Ovary (tissue), 9 donors: ENCODE measurements around the gene RTF2. TPM values are rescaled to one million over a fixed set of nuclear protein-coding genes. Genes with fewer than 3 reads are reported as not detected.

Source experiments
- DNase-seq, 5 donors: peaks; one replicate each; pipeline ENCODE4 v3.0.0-alpha.2; 2019 to 2020
- H3K27ac ChIP-seq, 2 donors: fragments of 200-600 bp; one replicate each; pipeline versions ENCODE4 v1.5.1 to v1.8.0; 2019 to 2022
- H3K27me3 ChIP-seq: fragments of 200-600 bp; one replicate; pipeline ENCODE4 v1.8.0; 2022
- H3K36me3 ChIP-seq: fragments of 200-600 bp; sonication (generic); one replicate; pipeline ENCODE4 v1.5.1; 2019
- H3K4me1 ChIP-seq: one replicate; pipeline ENCODE4 v1.8.1; 2013; ENCODE audit warnings: mild to moderate bottlenecking, moderate library complexity; ENCODE audit not compliant: insufficient read depth
- H3K4me3 ChIP-seq: fragments of 200-600 bp; sonication (generic); one replicate; pipeline ENCODE4 v1.5.1; 2017
- H3K9me3 ChIP-seq, 2 donors: fragments of 200-600 bp in 1 of 2; sonication (generic) in 1 of 2; one replicate each; pipeline versions ENCODE4 v1.5.1 to v1.8.1; 2013 to 2019; ENCODE audit warnings: mild to moderate bottlenecking in 1 of 2, moderate library complexity in 1 of 2
- EP300 ChIP-seq: sonication (generic); formaldehyde crosslinking; IDR thresholded peaks from one replicate; pipeline ENCODE4 v1.6.1; 2017; ENCODE audit warnings: antibody characterized with exemption
- POLR2A ChIP-seq: fragments of 450-650 bp; IDR thresholded peaks from one replicate; pipeline ENCODE4 v1.6.1; 2017; ENCODE audit warnings: antibody characterized with exemption, mild to moderate bottlenecking, moderate library complexity
- WGBS, 3 donors: extraction: QIAGEN DNeasy Blood & Tissue Kit in 1 of 3; methylation state at CpG; one replicate each; pipeline versions ENCODE4 v1.1.5 to v1.1.7; 2013 to 2017; 5-methylcytosine and 5-hydroxymethylcytosine counted together
- intact Hi-C, 4 donors: fragments of 100-400 bp; cut with DNase I; formaldehyde crosslinking; loops; one replicate each; pipeline versions ENCODE4 v1.11.0 to v1.15.1; 2022 to 2023
- polyA plus RNA-seq, 2 donors: library from polyadenylated mRNA; stranded (reverse); fragments of 200-250 nt in 1 of 2; fragments of 350-450 nt in 1 of 2; fragmentation: Illumina TruSeq in 1 of 2; extraction: RNeasy Lipid Tissue Mini Kit (QIAGEN cat#74804) in 1 of 2; gene quantifications; one replicate each; pipeline ENCODE4 v1.2.3, GENCODE V29; 2013 to 2014
- total RNA-seq, 7 donors: library from RNA; depleted of rRNA in 2 of 7; stranded (reverse); fragments of >200 nt in 2 of 7; fragmentation: NEBNext Ultra II Directional in 3 of 7; extraction: Animal tissue kit (Norgen Biotek cat#: 25700) in 3 of 7; gene quantifications; one replicate each; pipeline versions ENCODE4 v1.1.0 to v1.2.4, GENCODE V29; 2016 to 2023
- TF ChIP-seq, protein P1 (sequence below), 3 donors: fragments of 450-650 bp in 2 of 3; fragments of 200-600 bp in 1 of 3; IDR thresholded peaks; one replicate each; pipeline versions ENCODE4 v1.5.1 to v1.8.0; 2016 to 2022; ENCODE audit warnings: antibody characterized with exemption in 3 of 3, mild to moderate bottlenecking in 1 of 3
- donor health status: DM: no; HTN: no; CAD: no; lungs with moderate emphysema.
- donor health status: DM: no; HTN: no; CAD: no.
- donor health status: Bipolar disorder and iron deficiency.
- donor health status: DM: yes; HTN: yes; CAD: no.
- donor health status: DM: no; HTN: no; CAD: no.
- donor health status: DM: yes; HTN: yes; CAD: no.

Gene RTF2
- total and polyA plus RNA-seq, 9 donors = 32.3 to 128 (median 86.8) TPM

DNA sequence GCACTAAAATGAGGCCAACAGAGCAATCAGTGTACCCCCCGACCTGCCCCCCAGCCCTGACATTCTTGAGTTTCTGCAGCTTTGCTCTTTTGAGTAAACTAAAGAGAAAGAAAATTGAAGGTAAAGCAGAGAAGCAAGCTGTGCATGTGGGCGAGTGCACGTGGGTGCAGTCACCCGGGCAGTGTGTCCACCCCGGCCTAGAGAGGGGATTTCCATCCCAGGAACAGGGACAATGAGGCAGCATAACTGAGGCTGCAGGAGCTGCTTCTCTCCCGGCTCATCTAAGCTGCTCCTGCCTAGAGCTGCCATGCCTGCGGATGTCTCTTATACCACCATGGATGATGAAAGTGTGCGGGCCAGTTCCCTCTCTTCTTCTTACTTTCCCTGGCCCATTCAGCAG, 39.5 kb upstream of the RTF2 start:
- no peak for TF ChIP-seq EP300
- TF ChIP-seq, protein P1, sequence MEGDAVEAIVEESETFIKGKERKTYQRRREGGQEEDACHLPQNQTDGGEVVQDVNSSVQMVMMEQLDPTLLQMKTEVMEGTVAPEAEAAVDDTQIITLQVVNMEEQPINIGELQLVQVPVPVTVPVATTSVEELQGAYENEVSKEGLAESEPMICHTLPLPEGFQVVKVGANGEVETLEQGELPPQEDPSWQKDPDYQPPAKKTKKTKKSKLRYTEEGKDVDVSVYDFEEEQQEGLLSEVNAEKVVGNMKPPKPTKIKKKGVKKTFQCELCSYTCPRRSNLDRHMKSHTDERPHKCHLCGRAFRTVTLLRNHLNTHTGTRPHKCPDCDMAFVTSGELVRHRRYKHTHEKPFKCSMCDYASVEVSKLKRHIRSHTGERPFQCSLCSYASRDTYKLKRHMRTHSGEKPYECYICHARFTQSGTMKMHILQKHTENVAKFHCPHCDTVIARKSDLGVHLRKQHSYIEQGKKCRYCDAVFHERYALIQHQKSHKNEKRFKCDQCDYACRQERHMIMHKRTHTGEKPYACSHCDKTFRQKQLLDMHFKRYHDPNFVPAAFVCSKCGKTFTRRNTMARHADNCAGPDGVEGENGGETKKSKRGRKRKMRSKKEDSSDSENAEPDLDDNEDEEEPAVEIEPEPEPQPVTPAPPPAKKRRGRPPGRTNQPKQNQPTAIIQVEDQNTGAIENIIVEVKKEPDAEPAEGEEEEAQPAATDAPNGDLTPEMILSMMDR (IDR thresholded peaks at IDR 0.05) = no peak
- TF ChIP-seq POLR2A = no peak
- Histone ChIP-seq H3K4me1 (no peaks in the 10 kb centered on the region), H3K4me3 (no peak overlapping the region), H3K36me3 (no peaks in the 10 kb centered on the region), H3K27me3 (no peaks in the 10 kb centered on the region), H3K9me3 (no peaks in the 10 kb centered on the region), H3K27ac (no peak overlapping the region)
- intact Hi-C loops = no loop called here
- WGBS, 3 donors = 75 to 87% (median 81%) methylated on average over 8 of the region's 8 CpGs
- DNase-seq = no peak

DNA sequence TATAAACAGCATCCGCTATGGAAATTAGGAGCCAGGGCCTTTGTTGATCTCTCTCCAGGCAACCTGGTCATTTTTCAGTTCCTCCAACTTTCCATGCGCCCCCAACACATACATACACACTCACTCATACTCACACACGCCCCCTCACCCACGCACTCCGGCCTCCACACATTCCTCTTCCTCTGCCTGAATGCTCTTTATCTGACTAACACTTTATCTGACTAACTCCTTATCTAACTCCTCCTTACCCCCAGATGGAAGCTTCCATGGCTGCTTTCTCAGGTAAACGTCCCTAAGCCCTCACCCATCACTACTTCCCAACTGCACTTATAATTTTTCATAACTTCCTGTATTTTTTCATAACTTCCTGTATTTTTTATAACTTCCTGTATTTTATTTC, 38.9 kb upstream of the RTF2 start:
- H3K27me3 ChIP-seq = no peaks in the 10 kb centered on the region
- TF ChIP-seq EP300 (no peak), POLR2A (no peak)
- TF ChIP-seq, protein P1 (IDR thresholded peaks at IDR 0.05) = no peak
- DNase-seq = no peak
- no peaks in the 10 kb centered on the region for H3K36me3 ChIP-seq
- 54 to 71% (median 62%) methylated on average over 6 of the region's 6 CpGs for WGBS, 3 donors
- no peaks in the 10 kb centered on the region for H3K4me1 ChIP-seq
- no peak overlapping the region for H3K27ac ChIP-seq
- intact Hi-C loops = no loop called here
- H3K9me3 ChIP-seq = no peaks in the 10 kb centered on the region
- H3K4me3 ChIP-seq = no peak overlapping the region

DNA sequence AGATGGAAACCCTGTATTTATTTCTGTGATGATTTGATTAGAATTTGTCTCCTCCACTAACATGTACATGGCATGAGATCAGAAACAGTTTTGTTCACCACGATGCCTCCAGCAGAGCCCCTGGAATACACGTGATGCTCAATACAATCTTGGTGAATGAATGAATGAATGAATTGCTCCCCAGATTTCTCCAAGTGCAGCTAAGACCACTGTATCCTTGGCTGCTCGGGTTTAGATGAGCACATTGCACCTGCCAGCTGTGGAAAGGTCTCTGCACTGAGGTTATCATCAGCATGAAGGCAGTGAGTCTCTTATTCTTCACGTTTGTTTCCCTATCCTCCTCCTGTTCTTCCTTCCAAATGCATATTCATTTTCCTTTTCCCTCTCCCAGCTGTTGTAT, 38.5 kb upstream of the RTF2 start:
- H3K4me1 ChIP-seq = no peaks in the 10 kb centered on the region
- TF ChIP-seq, protein P1 (IDR thresholded peaks at IDR 0.05) = no peak
- TF ChIP-seq POLR2A = no peak
- no peak for TF ChIP-seq EP300
- 53 to 55% (median 54%) methylated on average over 4 of the region's 4 CpGs for WGBS, 3 donors
- no peaks in the 10 kb centered on the region for H3K9me3 ChIP-seq
- intact Hi-C loops = no loop called here
- DNase-seq = no peak
- no peak overlapping the region for H3K4me3 ChIP-seq
- no peaks in the 10 kb centered on the region for H3K27me3 ChIP-seq
- H3K27ac ChIP-seq = no peak overlapping the region
- no peaks in the 10 kb centered on the region for H3K36me3 ChIP-seq

DNA sequence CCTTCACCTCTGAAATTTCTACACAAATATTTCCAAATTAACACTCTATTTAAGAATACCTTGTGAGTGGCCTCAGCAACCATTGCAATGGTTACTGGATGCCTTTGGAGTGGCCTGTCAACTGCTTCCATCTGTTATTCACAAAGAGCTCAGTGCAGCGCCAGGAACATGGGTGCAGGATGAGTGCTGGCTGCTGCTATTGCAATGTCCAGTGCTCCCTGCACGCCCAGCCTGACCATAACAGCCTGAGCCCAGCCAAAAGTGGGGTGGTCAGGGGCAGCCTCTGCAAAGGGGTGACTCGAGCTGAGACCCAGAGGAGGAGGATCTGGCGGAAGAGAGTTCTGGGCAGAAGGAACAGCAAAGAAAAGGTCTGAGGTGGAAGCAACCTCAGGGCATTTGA, 38.0 kb upstream of the RTF2 start:
- Histone ChIP-seq H3K27me3 (no peaks in the 10 kb centered on the region), H3K9me3 (no peaks in the 10 kb centered on the region), H3K27ac (no peak overlapping the region), H3K4me1 (no peaks in the 10 kb centered on the region), H3K4me3 (no peak overlapping the region), H3K36me3 (no peaks in the 10 kb centered on the region)
- WGBS, 3 donors = 76 to 85% (median 81%) methylated on average over 4 of the region's 4 CpGs
- intact Hi-C loops = no loop called here
- no peak for DNase-seq
- TF ChIP-seq POLR2A (no peak), EP300 (no peak)
- TF ChIP-seq, protein P1 (IDR thresholded peaks at IDR 0.05) = no peak

DNA sequence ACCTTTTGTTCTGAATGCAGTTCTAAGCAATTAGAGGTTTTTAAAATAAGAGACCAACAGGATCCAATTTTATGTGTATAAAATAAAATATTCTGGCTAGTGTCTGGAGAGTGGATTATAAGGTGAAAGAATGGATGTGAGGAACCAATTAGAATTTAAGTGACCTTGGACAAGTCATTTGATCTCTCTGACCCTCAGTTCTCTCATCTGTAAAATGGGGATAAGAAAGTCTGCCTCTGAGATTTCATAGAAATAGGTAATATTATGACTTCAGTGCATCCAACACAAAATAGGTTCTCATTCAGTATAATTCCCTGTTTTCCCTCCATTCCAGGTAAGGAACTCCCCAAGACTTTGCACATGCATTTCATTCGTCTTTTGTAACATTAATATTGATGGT, 37.5 kb upstream of the RTF2 start:
- Histone ChIP-seq H3K4me3 (no peak overlapping the region), H3K4me1 (no peaks in the 10 kb centered on the region), H3K27ac (no peak overlapping the region), H3K27me3 (no peaks in the 10 kb centered on the region), H3K36me3 (no peaks in the 10 kb centered on the region), H3K9me3 (no peaks in the 10 kb centered on the region)
- TF ChIP-seq POLR2A (no peak), EP300 (no peak)
- TF ChIP-seq, protein P1 (IDR thresholded peaks at IDR 0.05) = no peak
- WGBS, 3 donors = 86 to 99% (median 93%) methylated on average over 1 of the region's 1 CpG
- intact Hi-C loops = no loop called here
- DNase-seq = no peak
